DLD1 (cell line): ENCODE results near the gene MARVELD1.

Source experiments
- in situ Hi-C: cut with HindIII; loops from 2 replicates; pipeline ENCODE4 v1.10.0; 2017; ENCODE audit warnings: low sequenced_read_pairs

The MARVELD1 gene

GRCh38 chr10:97752956-97753355, 39.4 kb downstream of the MARVELD1 start:
- in situ Hi-C loops: no loop called here

GRCh38 chr10:97754726-97755125, 41.2 kb downstream of the MARVELD1 start:
- in situ Hi-C loops: no loop called here

DNA sequence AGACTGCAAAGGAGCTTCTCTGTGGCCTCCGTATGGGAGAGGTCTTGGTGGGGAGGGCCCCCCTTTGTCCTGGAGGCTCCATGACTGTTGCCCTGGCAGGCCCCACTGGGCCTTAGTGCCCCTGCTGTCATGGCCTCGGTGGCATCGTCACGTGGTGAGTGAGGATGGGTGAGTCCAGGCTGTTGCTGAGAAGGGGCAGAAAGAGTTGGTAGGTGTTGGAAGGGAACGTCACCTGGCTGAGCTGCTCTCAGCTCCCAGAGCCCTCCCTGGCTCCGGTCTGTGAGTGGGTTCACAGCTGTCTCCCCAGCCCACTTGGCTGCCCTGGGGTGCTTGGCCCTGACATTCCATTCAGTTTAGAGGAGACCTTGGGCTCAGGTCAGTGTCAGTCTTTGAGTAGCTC, 42.2 kb downstream of the MARVELD1 start:
- in situ Hi-C loops: no loop called here

DNA sequence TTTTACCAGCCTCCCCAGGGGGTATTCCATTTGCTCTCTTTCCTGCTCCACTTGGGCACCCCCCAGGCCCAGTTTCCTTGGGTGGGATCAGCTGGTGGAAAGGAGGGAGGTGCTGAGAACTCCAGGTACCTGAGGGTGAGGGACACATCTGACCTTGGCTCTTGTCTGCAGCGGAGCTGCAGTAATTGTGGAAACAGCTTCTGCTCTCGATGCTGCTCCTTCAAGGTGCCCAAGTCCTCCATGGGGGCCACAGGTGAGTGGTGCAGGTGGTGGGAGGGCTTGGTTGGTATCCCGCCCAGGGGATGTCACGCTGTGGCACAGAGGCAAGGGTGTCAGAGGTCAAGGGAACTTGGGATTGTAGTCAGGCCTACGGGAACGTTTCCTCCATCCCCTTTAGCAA, 43.9 kb downstream of the MARVELD1 start:
- in situ Hi-C loops: no loop called here

DNA sequence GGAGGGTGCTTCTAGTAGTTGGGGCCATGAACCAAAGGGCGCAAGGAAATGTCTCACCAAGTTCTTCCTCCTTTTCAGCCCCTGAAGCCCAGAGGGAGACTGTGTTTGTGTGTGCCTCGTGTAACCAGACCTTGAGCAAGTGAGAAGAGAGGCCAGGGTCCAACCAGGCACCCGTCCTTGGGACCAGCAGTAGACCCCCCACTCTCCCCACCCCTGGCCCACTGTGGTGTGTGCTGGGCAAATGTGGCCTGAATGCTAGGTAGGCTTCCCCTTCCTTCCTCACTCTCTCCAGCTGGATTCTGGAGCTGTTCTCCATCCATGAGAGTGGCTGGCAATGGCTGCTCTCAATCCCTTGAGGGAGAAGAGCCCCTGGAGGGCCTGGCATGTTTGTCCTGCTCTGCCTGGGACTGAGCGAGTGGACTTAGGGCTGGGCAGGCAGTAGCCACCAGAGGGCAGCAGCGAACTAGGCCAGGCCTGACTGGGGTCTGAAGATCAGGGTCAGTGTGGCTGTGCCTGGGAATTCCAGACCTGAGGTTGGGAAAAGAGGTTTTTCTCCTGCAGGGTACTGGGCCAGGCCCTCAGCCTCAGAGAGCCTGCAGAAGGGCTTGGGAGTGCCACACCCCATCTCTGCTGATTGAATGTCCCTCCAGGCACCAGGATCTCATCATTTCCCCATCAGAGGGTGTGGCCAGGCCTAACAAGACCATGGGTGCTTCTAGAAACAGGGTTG, 45.8 kb downstream of the MARVELD1 start:
- in situ Hi-C loops: no loop called here

- in situ Hi-C loops: loop anchor here (5.0 kb wide), 1 partner anchor 92 kb away; no protein-coding TSS in a partner anchor
These were observed 46.4 kb downstream of the MARVELD1 start for GRCh38 chr10:97759946-97760345.

- in situ Hi-C loops: loop anchor here (5.0 kb wide), 1 partner anchor 92 kb away; no protein-coding TSS in a partner anchor
These were observed 47.1 kb downstream of the MARVELD1 start for GRCh38 chr10:97760461-97761257.

GRCh38 chr10:97761331-97761865, 47.9 kb downstream of the MARVELD1 start:
- in situ Hi-C loops: loop anchor here (5.0 kb wide), 1 partner anchor 91 kb away; no protein-coding TSS in a partner anchor

DNA sequence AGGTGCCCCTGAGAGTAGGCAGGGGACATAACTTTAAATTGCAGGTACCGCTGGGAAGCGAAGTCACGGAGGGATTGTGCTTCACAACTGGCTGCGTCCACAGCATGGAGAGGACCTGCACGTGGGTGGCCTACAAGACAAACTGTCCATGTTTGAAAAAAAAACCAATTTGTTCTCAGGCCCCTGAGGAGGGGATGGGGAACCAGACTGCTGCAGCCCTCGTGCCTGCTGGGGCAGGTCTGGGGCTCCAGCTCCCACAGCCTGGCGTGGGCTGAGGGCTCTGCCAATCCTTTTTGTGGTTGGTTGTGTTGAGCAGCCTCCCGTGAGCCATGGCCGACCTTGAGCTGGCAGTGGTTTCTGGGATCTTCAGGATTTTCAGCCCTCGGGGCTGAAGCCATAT, 48.5 kb downstream of the MARVELD1 start:
- in situ Hi-C loops: loop anchor here (5.0 kb wide), 1 partner anchor 90 kb away; no protein-coding TSS in a partner anchor

- in situ Hi-C loops: loop anchor here (5.0 kb wide), 1 partner anchor 89 kb away; no protein-coding TSS in a partner anchor
These were observed 49.3 kb downstream of the MARVELD1 start for GRCh38 chr10:97762816-97763215.

DNA sequence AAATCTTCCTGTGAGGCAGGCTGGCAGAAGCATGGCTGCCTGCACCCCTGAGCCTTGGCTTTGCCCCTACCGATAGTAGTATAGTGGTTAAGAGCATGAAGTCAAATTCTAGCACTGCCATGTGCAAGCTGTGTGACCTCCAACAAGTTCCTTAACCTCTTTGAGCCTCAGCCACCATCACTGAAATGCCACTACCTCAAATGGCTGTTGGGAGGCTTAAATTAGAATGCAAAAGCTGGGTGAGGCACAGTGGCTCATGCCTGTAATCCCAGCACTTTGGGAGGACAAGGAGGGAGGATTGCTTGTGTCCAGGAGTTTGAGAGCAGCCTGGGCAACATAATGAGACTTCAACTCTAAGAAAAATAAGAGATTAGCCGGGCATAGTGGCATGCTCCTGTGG, 49.9 kb downstream of the MARVELD1 start:
- in situ Hi-C loops: loop anchor here (5.0 kb wide), 1 partner anchor 89 kb away; no protein-coding TSS in a partner anchor

- in situ Hi-C loops: loop anchor here (5.0 kb wide), 1 partner anchor 88 kb away; no protein-coding TSS in a partner anchor
These were observed 50.4 kb downstream of the MARVELD1 start for GRCh38 chr10:97763947-97764346.

GRCh38 chr10:97764519-97764931, 51.0 kb downstream of the MARVELD1 start:
- in situ Hi-C loops: loop anchor here (5.0 kb wide), 1 partner anchor 88 kb away; no protein-coding TSS in a partner anchor

DNA sequence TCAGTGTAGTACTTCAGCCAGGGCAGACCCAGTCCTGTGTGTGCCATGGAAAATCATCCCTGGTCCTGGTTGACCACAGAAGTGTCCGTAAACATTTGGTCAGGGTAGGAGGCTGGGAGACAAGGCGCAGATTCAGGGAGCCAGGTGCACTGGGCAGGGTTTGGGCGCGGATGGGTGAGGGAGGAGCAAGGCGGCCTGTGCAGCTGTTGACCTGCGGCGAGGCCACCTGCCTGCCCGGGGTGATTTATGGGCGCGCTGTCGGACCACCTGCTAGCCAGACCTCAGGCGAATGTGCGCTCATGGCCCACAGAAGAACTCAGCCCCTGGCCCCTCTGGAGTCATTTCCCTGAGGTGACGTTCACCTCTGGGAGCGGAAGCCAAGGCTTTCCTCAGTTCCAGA, 51.7 kb downstream of the MARVELD1 start:
- in situ Hi-C loops: no loop called here

- in situ Hi-C loops: no loop called here
These were observed 52.7 kb downstream of the MARVELD1 start for GRCh38 chr10:97766106-97766810.

- in situ Hi-C loops: no loop called here
These were observed 53.7 kb downstream of the MARVELD1 start for GRCh38 chr10:97766996-97767924.
